HG02943 (cell line): ENCODE data around the gene KRTAP10-1.
"Not testable (repeated sequence)": the region's sequence is repeated elsewhere in the genome, so short reads cannot be mapped to it uniquely, and the experiment has no call there.

ENCODE experiments used
- ATAC-seq: cut with Tn5 transposase; IDR thresholded peaks from one replicate; pipeline ENCODE4 v1.9.1; 2021; ENCODE audit warnings: mild to moderate bottlenecking, low read depth, moderate library complexity; ENCODE audit not compliant: unreplicated experiment

The KRTAP10-1 gene

DNA sequence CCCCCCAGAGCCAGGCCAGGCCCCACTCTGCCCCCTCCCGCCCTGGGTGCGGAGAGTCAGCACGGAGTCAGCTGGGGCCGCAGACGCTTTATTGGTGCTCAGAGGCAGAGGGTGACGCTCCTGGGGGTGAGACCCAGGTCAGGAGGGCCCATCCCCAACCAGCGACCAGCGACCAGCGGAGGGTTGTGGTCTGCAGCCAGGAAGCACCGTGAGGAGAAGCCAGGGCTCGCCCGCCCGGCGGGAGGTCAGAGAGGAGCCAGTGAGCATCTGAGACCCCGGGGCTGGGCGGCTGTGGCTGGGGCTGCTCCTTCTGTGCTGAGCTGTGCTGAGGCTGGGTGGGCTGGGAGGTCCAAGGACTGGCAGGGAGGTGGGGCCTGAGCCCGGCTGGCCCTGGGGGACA, 10.3 kb upstream of the KRTAP10-1 start:
- ATAC-seq: not testable (repeated sequence)

DNA sequence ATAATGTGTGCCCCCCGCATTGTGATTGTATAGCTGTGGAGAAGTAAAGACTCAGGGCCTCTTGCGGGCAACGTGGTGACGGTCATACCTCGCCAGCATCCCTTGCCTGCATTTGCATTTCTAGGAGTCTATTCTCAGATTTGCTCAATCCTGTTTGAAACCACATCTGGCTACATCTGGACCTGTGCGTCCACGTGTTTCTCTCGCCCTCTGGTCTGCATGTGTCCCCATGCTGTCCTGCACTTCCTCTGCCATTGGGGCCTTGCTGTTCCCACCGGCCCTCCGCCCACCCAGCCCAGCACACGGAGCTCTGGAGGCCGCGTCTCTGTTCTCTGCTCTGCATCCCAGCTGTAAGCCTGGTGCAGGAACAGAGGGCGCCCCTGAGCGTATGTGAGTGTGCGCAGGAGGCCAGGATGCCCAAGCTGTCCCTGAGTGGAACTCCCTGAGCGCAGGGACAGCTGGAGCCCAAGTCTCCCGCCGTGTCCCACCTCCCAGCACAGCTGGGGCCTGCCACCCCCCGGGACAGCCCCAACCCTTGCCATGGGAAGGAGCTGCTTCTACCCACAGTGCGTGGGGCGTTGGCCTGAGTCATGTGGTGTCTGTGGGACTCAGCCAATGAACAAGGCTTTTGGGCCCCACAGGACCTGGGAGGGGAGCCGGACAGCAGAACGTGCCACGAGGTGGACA, 9.7 kb upstream of the KRTAP10-1 start:
- ATAC-seq: no peak

DNA sequence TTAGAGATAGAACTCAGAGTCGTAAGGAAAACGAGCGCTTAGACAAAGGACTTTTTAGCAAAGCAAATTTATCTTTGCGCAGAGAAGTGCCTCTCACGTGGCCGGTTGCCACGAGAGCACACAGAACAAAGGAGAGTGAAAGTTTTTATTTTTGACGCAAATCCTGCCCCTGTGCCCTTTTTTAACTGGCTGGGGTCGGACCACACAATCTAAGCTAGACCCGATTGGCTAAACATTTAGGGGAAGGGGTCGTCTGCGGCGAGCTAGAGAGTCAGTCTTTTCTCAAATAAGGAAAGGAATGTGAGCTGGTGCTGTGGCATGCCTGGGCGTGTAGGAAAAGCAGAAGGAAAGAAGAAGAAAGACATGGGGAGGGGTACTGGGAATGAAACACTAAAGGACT, 8.9 kb upstream of the KRTAP10-1 start:
- no peak for ATAC-seq

DNA sequence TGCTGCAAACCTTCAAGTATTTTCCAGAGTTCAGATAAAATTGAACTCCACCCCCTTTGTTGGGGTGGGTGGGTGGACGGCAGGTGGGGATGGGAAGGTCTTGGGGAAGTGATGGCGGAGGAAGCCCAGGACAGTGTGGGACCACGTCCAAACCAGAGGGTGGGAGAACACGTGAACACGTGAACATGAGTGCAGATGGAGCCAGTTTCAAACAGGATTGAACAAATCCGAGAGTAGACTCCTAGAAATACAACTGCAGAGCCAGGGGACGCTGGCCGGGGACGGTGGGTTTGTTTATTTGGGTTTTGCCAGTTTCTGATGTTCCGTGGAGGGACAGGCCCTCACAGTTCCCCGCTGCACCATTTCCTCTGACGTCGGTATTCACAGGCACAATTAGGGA, 8.4 kb upstream of the KRTAP10-1 start:
- no peak for ATAC-seq

DNA sequence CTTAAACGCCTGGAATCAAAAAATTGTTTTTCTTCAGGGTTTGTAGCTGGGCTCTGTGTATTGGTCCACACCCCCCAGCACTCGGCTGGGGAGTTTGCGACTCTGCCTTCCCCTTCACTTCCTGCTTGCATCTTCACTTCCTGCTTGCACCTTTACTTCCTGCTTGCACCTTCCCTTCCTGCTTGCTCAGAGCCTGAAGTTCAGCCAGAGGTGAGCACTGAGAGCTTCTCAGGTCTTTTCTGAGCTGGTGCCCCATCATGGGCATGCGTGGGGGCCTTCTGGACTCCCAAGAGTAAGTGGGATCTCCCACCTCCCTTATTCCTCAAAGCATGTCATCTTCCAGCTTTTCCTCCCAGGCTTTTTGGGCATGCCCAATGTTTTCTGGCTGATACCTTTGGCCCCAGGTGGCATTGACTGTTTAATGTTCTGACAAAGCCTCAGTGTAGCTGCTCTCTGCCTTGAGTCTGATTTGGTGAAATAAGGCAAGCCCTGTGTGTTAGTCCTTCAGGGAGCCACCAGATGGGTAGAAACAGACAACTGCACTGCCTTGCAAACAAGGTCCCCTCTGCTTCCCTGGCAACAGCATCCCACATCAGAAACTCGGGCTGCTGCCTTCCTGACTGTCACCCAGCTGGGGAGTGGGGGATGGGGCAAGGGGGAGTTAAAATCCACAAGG, 7.8 kb upstream of the KRTAP10-1 start:
- no peak for ATAC-seq

DNA sequence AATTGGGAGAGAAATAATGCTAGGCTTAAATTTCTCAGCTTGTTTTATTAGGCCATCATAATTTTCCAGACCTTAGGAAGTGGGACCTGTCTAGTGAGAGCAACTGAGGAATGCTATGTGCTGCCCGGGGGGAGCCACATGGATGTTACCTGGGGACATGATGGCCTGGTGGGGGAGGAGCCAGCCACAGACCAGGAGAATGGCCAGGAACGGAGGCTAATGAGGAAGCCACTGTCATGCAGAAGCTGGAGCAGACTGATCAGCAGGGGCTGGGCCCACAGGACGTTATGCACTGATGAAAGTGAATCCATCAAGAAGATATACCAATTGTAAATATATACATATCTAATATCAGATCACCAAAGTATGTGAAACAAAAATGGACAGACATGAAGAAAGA, 4.6 kb upstream of the KRTAP10-1 start:
- ATAC-seq: no peak

DNA sequence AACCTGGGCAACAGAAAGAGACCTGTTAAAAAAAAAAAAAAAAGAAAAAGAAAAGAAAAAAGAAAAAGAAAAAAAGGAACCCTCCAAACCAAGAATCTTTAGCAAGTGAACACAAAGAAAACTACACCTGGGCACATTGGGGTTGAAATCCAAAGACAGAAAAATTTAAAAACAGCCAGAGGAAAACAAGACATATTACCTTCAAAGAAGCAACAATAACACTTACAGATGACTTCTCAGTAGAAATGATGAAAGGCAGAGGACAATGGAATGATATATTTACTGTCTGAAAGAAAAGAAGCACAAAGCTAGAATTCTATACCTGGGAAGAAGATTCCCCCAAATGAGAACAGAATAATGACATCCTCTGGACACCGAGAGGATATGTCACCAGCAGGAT, 2.7 kb upstream of the KRTAP10-1 start:
- no peak for ATAC-seq

DNA sequence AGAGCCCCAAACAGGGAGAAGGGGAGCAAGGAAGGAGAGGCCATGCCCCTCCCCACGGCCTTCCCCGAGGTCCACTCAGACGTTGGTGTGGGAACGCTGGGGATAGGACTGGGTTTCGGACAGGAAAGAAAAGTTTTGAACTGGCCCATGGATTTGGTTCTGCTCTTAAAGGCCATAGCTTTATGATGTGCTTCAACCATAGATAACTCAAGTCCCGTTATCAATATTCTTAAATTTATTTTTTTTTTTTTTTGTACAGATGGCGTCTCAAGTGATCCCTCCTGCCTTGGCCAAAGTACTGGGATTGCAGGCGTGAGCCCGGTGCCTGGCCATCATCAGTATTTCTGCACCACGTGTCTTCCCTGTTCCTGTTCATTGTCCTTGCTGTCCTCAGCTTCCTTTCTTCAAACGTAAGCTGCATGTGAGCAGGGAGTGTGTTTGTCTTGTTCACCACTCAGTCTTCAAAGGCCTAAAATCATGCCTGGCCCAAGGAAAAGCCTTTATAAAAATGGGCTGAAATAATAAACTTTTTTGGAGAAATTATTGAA, 820 bp upstream of the KRTAP10-1 start:
- ATAC-seq: no peak

DNA sequence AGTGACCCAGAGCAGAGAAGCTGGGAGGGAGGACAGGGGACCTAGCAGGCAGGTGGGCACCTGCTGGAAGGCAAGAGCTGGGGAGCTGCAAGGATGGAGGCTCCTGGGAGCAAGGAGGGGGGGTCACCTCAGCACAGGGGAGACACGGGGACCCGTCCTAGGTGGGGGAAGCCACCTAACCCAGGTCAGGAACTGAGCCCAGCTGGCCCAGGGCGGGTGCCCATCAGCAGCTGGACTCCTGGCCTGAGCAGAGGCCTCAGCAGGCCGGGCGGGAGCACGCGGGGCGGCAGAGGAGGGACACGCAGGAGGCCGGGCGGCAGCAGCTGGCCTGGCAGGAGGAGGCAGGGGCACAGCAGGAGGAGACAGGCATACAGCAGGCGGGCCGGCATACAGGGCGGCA, 949 bp downstream of the KRTAP10-1 start:
- no peak for ATAC-seq

DNA sequence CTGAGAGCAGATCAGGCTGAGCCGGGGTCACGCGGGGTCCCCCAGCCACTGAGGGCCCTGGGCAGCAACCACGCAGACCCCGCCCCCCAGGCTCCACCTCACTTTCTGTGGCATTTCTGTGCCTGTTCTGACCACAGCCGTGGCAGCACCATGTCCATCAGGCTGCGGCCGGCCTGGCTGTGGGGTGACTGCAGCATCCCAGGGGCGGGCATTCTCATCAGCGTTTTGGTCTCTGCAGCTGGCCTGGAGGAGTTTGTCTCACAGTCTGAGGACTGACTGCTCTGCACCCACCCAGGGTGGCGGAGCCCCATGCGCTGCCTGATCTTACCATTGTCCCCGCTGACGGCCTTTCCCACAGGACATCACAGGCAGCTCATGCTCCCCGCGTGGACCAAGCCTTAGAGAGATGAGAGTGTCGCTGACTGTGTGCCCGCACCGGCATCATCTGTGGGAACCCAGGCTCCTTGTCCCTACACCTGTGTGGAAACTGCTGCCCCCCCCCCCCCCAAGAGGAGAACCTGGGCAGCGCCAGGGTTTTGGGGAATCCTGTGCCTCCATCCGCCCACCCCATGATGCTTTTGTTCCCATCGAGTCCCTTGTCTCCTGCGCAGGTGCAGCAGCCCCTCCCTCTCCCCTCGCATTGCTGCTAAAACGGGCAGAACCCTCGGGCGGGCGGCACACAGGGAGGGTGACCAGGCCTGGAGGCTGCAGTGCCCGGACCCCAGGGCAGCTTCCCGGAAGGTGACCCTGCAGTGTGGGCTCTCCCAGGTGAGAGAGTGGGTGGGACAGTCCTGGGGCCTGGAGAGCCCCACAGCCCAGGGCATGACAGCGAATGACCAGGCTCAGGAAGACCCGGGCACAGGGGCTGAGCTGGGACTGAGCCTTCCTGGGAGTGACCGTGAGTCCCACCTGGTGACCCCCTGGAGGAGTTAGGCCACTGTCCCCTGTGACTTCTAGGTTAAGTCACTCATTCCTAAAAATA, 1.8 kb downstream of the KRTAP10-1 start:
- no peak for ATAC-seq

DNA sequence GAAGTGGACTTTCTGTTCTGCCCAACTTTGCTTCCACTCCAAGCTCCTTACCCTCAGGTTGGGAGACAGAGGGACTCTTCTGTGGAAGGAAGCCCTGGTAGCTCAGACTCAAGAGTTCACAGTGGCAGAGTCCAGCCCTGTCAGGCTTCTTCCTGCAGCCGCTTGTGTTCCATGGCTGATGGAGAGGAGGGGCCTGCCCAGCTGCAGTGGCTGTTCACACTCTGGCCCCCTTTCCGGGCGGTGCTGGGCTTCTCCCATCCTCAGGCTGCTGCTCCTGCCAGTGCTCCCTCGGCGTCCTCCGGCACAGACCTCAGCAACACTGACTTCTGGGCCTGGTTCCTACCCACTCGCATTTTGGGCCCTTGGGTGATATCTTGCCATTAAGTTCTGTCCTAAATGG, 4.0 kb downstream of the KRTAP10-1 start:
- no peak for ATAC-seq

DNA sequence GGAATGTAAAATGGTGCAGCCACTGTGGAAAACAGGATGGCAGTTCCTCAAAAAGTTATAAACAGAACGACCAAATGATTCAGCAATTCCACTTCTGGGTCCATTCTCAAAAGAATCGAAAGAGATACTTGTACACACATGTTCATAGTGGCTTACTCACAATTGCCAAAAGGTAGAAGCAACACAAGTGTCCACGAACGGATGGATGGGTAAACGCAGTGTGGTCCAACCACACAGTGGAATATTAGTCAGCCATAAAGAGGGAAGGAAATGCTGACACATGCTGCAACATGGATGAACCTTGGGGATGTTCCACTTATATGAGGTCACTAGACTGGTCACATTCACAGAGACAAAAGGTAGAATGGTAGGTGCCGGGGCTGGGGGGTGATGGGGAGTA, 5.3 kb downstream of the KRTAP10-1 start:
- no peak for ATAC-seq

DNA sequence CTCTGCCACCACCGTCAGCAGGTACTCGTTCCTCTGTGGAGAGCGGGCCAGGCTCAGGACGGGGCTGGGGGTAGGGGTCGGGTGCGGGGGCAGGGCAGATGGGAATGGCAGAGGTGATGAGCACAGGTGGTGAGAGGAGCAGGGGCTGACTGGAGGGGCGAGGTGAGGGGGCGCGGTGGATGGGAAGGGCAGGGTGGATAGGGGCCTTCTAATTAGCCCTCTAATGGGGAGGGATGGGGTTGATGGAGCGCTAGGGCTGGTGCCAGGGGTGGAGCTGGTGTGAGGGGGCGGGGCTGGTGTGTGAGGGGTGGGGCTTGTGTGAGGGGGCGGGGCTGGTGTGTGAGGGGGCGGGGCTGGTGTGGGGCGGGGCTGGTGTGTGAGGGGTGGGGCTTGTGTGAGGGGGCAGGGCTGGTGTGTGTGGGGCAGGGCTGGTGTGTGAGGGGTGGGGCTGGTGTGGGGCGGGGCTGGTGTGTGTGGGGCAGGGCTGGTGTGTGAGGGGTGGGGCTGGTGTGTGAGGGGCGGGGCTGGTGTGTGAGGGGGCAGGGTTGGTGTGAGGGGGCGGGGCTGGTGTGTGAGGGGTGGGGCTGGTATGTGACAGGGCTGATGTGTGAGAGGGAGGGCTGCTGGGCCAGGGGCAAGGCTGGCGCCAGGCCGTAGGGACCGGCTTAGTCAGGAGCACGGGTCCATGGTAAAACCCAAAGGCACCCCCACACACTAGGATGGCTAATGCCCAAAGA, 5.9 kb downstream of the KRTAP10-1 start:
- ATAC-seq: no peak

DNA sequence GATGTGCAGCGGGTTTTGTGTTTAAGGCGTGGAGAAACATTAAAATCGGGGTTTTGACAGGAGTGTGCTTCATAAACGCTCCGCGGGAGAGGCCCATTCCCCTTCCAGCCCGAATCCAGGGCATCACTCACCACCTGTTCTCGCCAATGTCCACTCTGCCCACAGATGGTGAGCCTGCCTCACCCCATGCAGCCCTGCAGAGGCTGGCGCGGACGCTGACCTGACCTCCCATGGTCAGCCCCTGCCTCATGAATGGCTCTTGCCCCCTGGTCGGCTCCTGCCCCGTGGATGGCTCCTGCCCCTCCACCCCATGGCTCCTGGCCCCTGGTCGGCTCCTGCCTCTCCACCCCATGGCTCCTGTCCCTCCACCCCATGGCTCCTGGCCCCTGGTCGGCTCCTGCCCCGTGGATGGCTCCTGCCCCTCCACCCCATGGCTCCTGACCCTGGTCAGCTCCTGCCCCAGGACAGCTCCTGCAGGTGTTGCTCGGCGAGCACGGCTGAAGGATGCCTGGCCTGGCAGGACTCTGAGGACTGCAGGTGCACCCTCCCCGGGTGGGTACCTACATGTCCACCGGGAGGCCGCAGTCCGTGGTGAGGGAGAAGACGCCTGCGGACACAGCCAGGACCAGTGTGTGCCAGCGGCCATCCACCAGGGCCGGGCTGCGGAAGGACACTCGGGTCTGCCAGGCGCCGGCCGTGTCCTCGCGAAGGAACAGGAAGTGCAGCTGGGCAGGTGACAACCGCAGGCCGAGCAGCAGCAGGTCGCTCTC, 6.7 kb downstream of the KRTAP10-1 start:
- no peak for ATAC-seq

DNA sequence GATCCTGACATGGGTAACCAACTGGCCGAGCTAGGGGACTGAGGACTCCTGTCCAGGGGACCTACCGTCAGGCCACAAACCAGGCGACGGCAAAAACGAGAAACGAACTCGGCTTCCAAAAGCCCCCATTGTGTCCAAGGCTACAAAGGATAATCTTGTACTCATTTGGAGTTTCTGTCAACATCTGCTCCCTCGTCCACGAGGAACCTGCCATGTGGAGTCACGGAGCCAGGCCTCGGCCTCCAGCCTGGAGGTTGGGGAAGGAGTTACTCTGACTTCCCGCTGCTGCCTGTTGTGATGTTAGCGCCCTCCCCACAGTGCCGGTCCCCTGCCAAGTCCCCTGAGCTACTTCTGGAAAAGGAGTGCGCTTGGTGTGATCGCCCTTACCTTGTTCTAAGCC, 7.3 kb downstream of the KRTAP10-1 start:
- no peak for ATAC-seq

DNA sequence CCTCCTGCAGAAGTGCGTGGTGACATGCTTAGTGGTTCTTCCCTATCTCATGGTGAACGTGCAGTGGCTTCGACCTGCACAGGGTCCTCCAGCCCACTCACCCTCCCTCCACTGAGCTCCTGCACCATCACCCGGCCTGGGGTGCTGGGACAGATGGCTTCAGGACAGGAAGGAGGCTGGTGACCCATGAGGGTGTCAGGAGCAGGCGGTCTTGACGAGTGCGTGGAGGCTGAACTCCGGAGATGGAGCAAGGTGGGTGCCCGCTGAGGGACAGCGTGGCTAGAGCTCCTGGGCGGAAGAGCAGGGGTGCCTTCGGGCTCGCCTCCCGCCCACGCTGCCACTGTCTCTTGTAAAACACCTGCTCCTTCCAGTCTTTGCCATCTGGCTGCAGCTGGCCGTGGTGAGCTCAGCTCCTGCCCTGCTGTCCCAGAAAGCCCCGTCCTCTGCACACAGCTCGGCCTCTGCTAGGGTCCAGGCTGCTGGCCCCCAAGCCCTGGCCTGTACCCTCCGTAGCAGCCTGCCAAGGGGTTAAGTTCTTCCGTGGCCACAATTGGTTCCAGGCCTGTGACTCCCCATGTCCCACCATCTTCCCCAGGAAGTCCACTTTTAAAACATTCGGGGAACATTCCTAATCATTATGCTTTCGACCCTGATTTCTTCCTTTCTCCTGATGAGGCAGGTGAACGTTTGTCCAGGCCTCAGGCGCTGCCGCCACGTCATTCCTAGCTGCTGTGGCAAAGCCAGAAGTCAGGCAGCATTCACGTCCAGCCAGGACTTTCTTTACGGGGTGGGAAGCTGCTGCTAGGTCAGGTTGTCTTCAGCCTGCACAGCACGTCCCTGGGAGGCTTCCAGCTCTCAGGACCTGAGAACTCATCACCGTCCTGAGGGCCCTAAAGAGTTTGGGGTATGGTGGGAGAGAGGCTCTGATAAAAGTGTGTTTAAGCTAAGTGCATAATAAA, 8.1 kb downstream of the KRTAP10-1 start:
- no peak for ATAC-seq

DNA sequence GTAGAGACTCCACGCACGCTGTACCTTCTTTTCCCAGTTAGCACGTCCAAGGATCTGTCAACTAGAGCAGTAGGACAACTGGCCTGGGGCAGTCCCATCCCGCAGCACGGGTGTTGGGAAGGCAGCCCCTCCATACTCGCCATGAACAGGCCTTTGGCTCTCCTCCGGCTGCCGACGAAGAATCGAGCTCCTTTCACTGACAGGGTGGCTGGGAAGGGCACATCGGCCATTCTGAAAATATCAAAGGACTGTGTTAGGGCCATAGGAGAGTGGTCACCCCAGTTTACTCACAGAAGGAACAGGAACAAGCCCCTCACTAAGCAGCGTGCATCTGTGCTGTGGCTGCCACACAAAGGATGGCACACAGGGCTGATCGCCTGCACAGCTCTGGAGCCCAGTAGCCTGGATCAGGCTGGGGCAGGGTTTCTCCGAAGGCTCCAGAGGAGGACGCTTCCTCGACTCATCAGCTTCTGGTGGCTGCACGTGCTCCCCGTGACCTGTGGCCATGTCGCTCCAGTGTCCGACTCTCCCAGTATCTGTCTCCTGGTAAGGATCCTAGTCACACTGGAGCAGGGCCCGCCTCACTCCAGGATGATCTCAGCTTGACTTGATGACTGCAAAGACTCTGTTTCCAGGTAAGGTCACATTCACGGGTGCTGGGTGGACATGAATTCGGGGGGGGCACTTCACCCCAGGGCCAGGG, 8.9 kb downstream of the KRTAP10-1 start:
- ATAC-seq: no peak
